ENCODE measurements around the gene COQ8A.

DNA sequence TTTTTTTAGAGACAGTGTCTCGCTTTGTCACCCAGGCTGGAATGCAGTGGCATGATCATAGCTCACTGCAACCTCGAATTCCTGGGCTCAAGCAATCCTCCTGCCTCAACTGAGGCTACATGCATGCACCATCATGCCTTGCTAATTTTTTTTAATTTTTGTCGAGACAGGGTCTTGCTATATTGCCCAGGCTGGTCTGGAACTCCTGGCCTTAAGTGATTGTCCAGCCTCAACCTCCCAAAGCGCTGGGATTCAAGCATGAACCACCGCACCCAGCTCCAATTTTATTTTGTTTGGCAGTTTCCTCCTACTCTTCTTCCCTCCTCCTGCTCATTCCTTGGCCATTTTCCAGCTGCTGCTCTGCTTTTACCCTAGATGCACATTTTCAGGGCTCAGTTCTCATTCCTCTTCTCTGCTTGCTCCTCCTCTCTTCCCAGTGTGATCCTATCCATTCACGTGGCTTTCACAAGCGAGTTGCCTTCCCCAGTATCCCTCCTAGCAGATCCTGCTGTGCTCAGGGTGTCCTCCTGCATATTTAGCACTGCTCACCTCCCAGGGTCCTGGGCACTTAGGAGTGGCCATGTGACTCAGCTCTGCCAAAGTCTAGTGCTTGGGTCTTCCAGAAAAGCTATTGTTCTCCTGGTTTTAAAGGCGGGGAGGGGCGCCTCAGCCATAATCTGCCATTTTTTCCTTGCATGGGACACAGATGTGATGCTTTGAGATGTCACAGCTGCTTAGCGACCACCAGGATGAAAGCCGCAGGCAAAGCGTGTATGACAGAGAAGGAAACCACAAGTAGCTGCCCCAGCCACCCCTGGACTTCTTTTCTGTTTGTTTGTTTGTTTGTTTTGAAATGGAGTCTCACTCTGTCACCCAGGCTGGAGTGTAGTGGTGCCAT lies 36.0 kb upstream of the COQ8A start:
- TF ChIP-seq YY1 (IDR thresholded peaks at IDR 0.05; ENCODE audit: insufficient read depth, insufficient read length) = no peak
- no peak for TF ChIP-seq SUZ12 (IDR thresholded peaks at IDR 0.05; ENCODE audit: extremely low read depth, insufficient read depth, insufficient read length)
